ENCODE data around the gene DNASE1L1. TPM values are rescaled to one million over a fixed set of nuclear protein-coding genes. Genes with fewer than 3 reads are reported as not detected.
A peak's percentile ranks its signal among the peaks of the same experiment; 100 is the strongest.
"Not testable (repeated sequence)": the region's sequence is repeated elsewhere in the genome, so short reads cannot be mapped to it uniquely, and the experiment has no call there.

DNASE1L1 gene
- polyA plus RNA-seq, 4 donors: 10.1 to 16.5 (median 12.0) TPM

DNA sequence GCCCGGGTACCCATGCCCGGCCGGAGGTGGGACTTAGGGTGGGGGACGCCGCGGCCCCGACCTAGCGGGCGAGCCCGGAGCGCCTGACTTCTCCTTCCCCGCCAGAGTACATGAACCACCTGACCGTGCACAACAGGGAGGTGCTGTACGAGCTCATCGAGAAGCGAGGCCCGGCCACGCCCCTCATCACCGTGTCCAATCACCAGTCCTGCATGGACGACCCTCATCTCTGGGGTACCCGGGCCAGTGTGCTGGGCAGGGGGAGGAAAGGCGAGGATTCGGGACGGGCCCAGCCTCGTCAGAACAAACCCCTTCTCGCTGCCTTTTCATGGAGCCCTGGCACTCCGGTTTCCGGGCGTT, 2.9 kb upstream of the DNASE1L1 start:
- DNase-seq (ENCODE audit: low read depth in 4 of 4, low spot score in 3 of 4): no peak

DNA sequence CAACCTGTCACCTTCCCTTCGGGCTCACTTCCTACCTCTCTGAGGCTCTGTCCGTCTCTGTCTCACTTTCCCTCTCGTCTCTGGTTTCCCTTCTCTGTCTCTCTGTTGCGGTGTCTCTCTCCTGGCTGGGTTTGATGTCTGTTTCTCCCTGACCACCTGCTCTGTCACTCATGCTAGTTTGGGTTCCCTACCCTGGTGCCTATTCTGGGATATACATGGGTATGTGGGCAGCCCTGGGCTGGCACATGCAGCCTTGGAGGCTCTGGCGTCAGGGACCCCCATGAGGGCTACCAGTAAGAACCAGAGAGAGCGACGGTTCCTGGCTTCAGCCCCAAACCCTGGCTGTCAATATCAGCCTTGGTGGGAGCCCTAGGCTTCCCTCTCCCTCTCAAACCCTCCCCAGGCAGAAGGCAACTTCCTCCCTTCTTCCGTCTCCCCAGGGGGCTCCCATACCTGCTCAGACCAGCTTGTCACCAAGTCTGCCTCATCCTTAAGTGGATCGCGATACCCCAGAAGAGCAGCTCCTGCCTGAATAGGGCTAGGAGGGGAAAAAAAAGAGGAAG, 314 bp downstream of the DNASE1L1 start:
- no peak for DNase-seq (ENCODE audit: low read depth in 4 of 4, low spot score in 3 of 4)

DNA sequence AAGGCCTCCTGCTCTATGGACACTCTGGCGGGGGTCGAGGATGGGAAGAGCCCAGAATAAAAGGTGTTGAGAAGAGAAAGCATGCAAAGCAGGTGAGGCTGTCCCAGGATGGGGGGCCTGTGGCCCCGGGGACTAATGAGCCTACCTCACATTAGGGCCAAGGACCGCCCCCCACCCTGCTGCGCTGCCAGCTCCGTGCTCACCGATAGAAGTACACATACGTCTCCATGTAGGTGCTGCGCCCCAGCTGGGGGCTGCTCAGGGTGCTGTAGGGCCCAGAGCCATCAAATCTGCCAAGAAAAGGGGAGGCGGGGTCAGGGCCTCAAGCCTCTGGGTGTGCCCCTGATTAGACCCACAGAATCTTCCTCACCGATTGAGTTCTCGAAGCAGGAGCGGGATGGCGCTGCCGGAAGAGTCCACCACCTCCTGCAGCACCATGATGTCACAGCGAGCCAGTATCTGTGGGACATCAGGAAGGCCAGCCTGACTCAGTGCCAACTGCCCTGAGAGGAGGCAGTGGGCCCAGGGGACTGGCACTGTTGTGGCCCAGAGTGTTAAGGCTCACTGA, 4.3 kb downstream of the DNASE1L1 start:
- DNase-seq (ENCODE audit: low read depth in 4 of 4, low spot score in 3 of 4): no peak

- no peak for DNase-seq (ENCODE audit: low read depth in 4 of 4, low spot score in 3 of 4)
These were observed 5.2 kb downstream of the DNASE1L1 start for GRCh38 chrX:154403858-154404257.

DNA sequence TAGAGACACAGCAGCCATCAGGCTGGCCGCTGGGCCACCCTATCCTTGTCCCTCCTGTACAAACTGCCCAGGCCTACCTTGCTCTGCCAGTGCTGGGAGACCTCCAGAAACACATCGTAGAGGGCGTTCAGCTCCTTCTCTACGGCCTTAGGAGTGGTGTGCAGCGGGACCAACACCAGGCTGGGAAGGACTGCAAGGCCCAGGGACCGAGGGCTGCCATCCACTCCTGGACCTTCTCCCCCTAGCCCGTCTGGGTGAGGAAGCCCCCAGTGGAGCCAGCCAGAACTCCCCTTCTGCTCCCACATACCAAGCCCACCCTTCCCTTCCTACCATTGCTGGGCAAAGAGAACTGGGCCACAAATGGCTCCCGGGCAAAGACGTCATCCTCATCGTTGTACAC, 5.9 kb downstream of the DNASE1L1 start:
- DNase-seq (ENCODE audit: low read depth in 4 of 4, low spot score in 3 of 4): no peak

- no peak for DNase-seq (ENCODE audit: low read depth in 4 of 4, low spot score in 3 of 4)
These were observed 6.4 kb downstream of the DNASE1L1 start for GRCh38 chrX:154402622-154403127.

DNA sequence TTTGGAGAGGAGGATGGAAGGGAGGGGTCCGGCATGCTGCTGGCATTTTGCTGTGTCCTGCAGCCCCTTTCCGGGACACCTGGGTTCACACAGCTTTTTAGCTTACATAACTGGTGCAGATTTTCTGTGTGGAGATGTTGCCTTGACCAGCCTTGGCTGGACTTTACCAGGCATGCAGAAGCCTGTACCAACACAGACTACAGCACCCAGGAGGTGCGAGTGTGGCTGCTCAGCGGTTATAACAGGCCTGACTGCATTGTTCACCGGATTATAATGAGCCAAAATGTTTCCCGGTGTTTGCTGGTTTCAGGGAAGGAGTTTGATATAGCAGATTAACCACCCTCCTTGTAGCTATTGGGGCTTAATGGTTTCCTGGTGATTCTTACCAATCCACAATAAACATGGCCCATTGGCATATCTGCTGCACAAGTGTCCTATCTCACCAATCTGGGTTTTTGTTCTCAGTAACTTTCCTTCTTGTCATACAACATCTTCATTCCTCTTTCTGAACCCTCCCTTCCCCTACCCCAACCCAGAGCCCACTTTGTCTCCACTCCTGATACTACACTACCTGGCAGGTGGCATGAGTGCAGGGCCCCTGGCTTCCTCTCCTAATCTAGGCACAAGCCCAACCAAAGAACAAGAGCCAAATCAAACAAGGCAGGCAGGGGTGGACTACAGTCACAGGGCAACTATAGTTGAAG, 7.0 kb downstream of the DNASE1L1 start:
- no peak for DNase-seq (ENCODE audit: low read depth in 4 of 4, low spot score in 3 of 4)

- no peak for DNase-seq (ENCODE audit: low read depth in 4 of 4, low spot score in 3 of 4)
These were observed 7.8 kb downstream of the DNASE1L1 start for GRCh38 chrX:154401045-154401799.

GRCh38 chrX:154400369-154400817, 8.7 kb downstream of the DNASE1L1 start:
- not testable (repeated sequence) for DNase-seq (ENCODE audit: low read depth in 4 of 4, low spot score in 3 of 4)

DNA sequence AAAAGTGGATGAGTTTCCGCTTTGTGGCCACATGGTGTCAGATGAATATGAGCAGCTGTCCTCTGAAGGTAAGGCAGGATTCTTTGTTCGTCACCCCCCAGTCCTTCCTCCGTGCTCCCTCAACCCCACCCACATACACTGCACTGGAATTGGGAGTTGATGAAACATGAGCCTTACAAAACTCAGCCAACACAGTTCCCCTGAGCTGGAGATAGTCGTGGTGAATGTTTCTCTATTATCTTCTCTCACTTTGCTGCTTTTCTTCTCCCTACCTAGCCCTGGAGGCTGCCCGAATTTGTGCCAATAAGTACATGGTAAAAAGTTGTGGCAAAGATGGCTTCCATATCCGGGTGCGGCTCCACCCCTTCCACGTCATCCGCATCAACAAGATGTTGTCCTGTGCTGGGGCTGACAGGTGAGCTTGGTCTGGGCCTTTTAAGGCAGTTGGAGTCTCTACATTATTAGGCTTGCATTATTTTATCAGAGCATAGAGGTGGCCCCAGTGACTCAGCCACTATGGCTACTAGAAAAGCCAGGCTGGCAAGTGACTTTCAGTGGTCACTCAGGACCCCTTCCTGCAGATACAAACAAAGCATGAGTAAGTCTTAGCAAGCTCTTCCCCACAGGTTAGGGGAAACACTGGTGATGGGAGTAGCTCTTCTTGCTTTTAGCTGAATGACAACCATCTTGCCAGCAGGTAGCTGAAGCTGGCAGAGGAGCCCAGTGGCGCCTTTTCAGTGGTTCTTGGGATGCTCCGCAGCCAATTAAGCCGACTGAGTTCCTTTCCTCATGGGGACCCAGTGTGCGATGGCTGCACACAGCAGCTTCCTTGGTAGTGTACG, 9.3 kb downstream of the DNASE1L1 start:
- no peak for DNase-seq (ENCODE audit: low read depth in 4 of 4, low spot score in 3 of 4)

DNA sequence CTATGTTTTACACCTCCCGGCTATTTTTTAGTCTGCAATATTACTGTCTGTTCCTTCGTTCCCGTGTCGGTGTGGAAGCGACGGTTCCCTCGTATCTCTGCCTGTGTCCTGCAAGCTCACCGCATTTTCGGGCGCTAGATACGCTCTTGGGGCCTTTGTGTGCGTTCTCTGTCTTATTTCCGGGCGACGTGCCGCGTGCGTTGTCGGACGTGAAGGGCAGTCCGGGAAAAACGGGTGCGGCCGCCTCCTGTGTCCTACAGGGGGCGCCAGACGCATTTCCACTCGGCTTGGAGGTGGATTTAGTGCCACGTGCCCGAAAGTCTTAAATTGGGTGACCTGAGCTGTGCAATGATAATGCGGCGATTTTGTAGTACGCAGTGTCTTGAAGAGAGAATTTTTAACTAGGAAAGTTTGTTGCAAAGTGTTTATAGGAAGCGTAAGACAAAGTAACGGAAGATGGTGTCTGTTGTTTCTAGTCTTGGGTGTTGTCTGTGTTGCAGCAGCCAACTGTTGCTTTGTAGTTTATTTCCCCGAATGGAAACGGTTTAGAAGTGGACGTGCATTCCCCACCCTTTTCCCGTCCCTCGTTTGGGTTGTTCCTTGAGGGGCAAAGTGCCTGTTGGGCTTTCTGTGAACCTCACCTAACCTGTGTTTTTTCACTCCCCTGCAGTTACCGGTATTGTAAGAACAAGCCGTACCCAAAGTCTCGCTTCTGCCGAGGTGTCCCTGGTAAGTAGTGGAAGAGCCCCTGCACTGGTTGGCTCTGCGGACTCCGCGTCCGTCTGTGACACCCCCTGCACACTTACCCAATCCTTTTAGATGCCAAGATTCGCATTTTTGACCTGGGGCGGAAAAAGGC, 10.2 kb downstream of the DNASE1L1 start:
- DNase-seq (ENCODE audit: low read depth in 4 of 4, low spot score in 3 of 4): peak in 1 of 4 donors; percentile 60

DNA sequence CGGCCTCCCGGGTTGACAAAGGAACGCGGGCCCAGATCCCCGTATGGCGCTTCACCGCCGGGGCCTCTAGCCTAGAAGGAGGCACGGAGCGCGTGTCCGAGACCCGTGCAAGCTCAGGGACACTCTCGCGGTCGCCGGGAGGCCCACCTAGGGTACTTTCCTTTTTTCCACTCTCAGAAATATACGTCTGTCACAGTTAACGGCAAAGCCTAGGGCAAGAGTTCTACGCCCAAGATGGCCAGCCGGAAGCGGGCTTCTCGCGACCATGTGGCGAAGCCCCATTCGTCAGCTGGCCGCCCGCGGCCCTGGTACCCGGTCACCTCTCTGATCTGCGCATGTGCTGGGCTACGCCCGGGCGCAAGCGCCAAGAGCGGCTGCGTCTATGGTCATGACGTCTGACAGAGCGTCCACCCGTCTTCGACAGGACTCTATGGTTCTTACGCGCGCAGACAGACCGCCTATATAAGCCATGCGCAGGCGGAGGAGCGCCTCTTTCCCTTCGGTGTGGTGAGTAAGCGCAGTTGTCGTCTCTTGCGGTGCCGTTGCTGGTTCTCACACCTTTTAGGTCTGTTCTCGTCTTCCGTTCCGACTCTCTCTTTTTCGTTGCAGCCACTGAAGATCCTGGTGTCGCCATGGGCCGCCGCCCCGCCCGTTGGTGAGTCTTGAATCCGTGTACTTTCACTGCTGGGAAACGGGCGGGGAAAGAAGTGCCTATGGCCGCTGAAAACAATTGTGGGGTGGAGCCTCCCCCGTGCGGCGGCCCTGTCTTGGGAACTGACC, 11.0 kb downstream of the DNASE1L1 start, which contains the start of gene RPL10:
RPL10 (plus strand) TSS at position 490 of the 780 bp plus-strand sequence; CDS start at position 633, 143 bp downstream.
- peak; percentile 84 to 87 (median 86) for DNase-seq (ENCODE audit: low read depth in 4 of 4, low spot score in 3 of 4)

GRCh38 chrX:154396973-154397887, 11.8 kb downstream of the DNASE1L1 start:
- peak in 1 of 4 donors; percentile 49 for DNase-seq (ENCODE audit: low read depth in 4 of 4, low spot score in 3 of 4)

DNA sequence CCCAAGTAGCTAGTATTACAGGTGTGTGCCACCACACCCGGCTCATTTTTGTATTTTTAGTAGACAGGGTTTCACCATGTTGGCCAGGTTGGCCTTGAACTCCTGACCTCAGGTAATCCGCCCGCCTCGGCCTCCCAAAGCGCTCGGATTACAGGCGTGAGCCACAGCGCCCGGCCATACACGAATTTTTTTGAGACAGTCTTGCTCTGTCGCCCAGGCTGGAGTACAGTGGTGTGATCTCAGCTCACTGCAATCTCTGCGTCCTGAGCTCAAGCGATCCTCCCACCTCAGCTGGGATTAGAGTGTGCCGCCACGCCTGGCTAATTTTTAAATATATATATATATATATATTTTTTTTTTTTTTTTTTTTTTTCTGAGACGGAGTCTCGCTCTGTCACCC, 12.7 kb downstream of the DNASE1L1 start:
- DNase-seq (ENCODE audit: low read depth in 4 of 4, low spot score in 3 of 4): not testable (repeated sequence)

DNA sequence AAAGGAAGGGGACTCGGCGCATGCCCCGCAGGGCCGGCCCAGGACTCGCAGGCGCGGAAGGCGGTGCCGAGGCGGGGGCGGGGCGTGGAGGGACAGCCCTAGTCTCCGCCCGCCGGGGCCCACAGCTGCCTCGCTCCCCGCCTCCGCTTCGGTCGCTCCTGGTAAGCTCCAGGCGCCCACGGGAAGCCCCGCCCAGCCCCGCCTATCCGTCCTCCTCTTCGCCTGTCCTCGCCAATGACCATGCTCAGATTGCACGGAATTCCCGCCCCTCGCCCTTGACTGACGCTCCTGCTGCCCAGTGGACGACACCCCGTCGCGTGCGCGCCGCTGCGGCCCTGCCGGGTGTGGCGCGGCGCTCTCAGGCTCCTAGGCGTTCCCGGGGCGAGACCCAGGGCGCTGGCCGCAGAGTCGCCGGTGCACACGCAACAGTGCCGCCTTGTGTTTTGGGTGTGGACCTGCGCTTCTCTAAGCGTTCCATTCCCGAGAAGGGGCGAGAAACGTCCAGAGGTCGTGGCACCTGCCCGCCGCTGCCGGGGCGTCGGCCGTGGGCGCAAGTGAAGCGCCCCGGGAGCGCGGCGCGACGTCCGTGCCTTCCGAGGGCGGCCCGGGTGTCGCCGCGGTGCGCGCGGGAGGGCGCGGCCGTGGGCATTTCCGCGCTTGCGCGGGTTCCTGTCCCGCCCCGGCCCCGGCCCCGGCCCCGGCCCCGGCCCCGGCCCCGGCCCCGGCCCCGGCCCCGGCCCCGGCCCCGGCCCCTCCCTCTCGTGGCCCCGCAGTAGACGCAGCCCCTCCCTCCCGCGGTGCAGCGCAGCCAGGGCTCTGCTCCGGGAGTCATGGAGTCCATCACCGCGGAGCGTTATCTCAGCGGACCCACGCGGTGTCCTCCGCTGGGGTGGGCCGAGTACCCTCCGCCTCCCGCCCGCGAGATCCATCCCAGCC, 19.0 kb downstream of the DNASE1L1 start:
- DNase-seq (ENCODE audit: low read depth in 4 of 4, low spot score in 3 of 4): not testable (repeated sequence)

- DNase-seq (ENCODE audit: low read depth in 4 of 4, low spot score in 3 of 4): not testable (repeated sequence)
These were observed 20.4 kb downstream of the DNASE1L1 start for GRCh38 chrX:154388649-154389048.
